ES-I3 (cell line): ENCODE measurements around the gene PDK4.

ENCODE experiments used
- H3K36me3 ChIP-seq: 2 replicates; pipeline ENCODE4 v1.6.1; 2013; ENCODE audit warnings: mild to moderate bottlenecking, low read length, control low read depth, moderate library complexity; ENCODE audit not compliant: insufficient read depth
- H3K4me1 ChIP-seq: 2 replicates; pipeline ENCODE4 v1.6.1; 2013; ENCODE audit warnings: mild to moderate bottlenecking, control low read depth, low read length; ENCODE audit not compliant: insufficient read depth
- H3K9ac ChIP-seq: 2 replicates; pipeline ENCODE4 v1.6.1; 2013; ENCODE audit warnings: low read depth, mild to moderate bottlenecking, low read length, moderate library complexity
- H3K9me3 ChIP-seq: 2 replicates; pipeline ENCODE4 v1.6.1; 2013; ENCODE audit warnings: mild to moderate bottlenecking, low read length, moderate library complexity; ENCODE audit not compliant: control insufficient read depth, insufficient read depth

Gene PDK4

GRCh38 chr7:95596198-95597063 is at the start of gene PDK4:
PDK4 (minus strand) TSS chr7:95596516; CDS start chr7:95596293, 223 bp downstream.
- Histone ChIP-seq H3K9me3 (no peaks in the 10 kb centered on the region), H3K4me1 (no peaks in the 10 kb centered on the region), H3K36me3 (no peaks in the 10 kb centered on the region), H3K9ac (peak within 1 kb of the TSS; percentile 87)

DNA sequence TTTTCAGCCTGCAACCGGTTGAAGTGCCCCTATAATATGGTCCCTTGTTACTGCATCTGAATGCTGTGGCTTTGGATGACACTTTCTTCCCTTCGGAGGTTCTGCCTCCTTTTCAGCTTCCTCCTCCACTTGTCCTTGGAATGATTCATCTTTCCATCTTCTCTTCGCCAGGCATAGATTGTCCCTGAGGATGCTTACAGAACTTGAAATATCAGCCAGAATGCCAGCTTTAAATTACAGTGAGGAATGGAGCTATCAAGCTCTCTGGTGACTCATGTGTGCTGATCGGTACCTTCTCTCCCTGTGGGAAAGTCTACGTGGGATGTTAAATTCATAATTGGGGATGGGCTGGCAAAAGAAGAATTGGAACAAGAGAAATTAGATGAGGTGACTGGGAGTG is 45.9 kb upstream of the PDK4 start:
- Histone ChIP-seq H3K9me3 (no peaks in the 10 kb centered on the region), H3K4me1 (no peaks in the 10 kb centered on the region), H3K9ac (no peak overlapping the region), H3K36me3 (no peaks in the 10 kb centered on the region)

GRCh38 chr7:95636140-95636940 is 40.0 kb upstream of the PDK4 start:
- Histone ChIP-seq H3K9ac (no peak overlapping the region), H3K4me1 (peaks cover 7% of the 10 kb centered on the region; the same call in 1 of the 2 replicates), H3K36me3 (no peaks in the 10 kb centered on the region), H3K9me3 (no peaks in the 10 kb centered on the region)

DNA sequence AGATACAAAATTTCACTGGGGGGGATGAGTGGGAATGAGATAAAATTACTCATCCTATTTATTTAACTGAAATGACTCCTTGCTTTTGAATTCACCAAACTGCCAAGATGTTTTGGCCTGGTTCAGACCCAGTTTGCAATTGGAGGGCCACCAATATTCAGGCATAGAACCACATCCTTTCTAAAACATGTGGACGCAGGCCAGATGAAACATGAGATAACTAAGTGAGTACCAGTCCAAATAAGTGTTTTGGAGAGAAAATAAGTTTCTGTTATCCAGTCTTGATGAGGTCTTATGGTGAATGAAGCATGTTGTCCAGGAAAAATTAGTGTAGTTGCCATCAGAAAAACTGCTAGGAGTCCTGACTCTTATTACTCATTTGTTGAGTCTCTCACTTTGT is 36.3 kb upstream of the PDK4 start:
- Histone ChIP-seq H3K9ac (no peak overlapping the region), H3K9me3 (no peaks in the 10 kb centered on the region), H3K4me1 (peaks cover 12% of the 10 kb centered on the region; the same call in 1 of the 2 replicates), H3K36me3 (no peaks in the 10 kb centered on the region)

DNA sequence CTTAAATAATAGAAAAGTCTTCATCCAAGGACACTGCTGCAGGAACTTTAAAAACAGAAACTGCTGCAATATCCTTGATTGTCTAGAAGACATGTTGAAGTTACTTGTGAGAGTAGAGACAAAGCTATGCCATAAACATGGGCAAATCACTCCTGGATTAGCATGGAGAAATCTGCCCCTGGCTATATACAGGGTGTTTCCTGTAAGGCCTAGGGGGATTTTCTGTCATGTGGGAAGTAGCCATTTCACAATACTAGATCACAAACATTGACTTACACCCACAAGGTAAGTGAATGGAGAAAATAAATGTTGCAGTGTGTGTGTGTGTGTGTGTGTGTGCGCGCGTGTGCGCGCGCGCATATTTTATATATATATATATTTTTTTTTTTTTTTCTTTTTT is 35.2 kb upstream of the PDK4 start:
- H3K9ac ChIP-seq = no peak overlapping the region
- H3K9me3 ChIP-seq = no peaks in the 10 kb centered on the region
- H3K4me1 ChIP-seq = peaks cover 10% of the 10 kb centered on the region; the same call in 1 of the 2 replicates
- no peaks in the 10 kb centered on the region for H3K36me3 ChIP-seq

- H3K4me1 ChIP-seq = peaks cover 5% of the 10 kb centered on the region; the same call in 1 of the 2 replicates
- no peaks in the 10 kb centered on the region for H3K36me3 ChIP-seq
- no peak overlapping the region for H3K9ac ChIP-seq
- H3K9me3 ChIP-seq = no peaks in the 10 kb centered on the region
These were observed 34.6 kb upstream of the PDK4 start for GRCh38 chr7:95630702-95631458.

GRCh38 chr7:95628831-95629439 is 32.6 kb upstream of the PDK4 start:
- Histone ChIP-seq H3K9ac (no peak overlapping the region), H3K4me1 (peaks cover 5% of the 10 kb centered on the region; the same call in 1 of the 2 replicates), H3K9me3 (no peaks in the 10 kb centered on the region), H3K36me3 (no peaks in the 10 kb centered on the region)

GRCh38 chr7:95623788-95624187 is 27.5 kb upstream of the PDK4 start:
- no peaks in the 10 kb centered on the region for H3K4me1 ChIP-seq
- H3K9ac ChIP-seq = no peak overlapping the region

DNA sequence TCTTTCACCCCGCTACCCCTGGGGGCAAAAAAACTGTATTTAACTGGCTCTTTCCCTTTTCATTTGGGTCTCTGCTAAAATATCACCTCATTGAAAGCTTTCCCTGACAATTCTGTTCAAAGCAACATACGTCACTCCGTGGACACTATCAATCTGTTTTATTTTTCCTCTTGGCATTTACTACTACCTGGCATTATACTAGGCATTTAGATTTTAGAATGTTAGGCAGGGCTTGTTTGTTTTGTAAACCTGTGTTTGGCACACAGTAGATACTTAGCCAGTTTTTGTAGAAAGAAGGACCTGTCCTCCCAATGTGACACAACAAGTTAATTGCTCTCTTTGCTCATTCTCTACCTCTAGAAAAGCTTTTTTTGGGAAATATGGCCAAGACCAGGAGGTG is 26.5 kb upstream of the PDK4 start:
- H3K9me3 ChIP-seq = no peaks in the 10 kb centered on the region
- no peak overlapping the region for H3K9ac ChIP-seq
- no peaks in the 10 kb centered on the region for H3K4me1 ChIP-seq
- no peaks in the 10 kb centered on the region for H3K36me3 ChIP-seq

More at GRCh38 chr7:95623788-95624187, 27.5 kb upstream of the PDK4 start:
- no peaks in the 10 kb centered on the region for H3K36me3 ChIP-seq
- no peaks in the 10 kb centered on the region for H3K9me3 ChIP-seq

DNA sequence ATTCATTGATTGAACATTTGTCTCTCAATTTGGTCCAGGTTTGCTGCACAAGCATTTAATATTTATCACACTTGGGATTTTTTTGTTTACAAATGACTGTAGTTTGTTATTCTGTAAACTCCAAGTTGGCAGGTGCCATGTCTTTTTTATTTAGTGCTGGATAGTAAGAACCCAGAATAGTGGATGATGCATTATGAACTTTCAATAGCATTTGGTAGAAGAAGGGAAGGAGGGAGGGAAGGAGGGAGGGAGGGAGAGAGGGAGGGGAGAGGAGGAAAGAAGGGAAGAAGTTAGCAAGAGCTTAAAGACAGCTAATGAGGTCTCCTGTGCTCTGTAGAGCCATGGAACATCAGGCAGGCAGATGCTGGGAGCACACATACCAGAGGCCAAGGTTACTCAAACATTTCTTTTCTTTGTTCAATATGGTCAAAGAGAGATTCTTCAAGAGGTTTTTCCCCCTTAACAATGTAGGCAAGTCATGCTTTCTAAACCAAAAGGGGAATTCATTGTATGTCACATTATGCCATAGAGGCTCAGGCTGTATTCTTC is 25.8 kb upstream of the PDK4 start:
- no peaks in the 10 kb centered on the region for H3K36me3 ChIP-seq
- H3K9me3 ChIP-seq = no peaks in the 10 kb centered on the region
- H3K9ac ChIP-seq = no peak overlapping the region
- no peaks in the 10 kb centered on the region for H3K4me1 ChIP-seq

DNA sequence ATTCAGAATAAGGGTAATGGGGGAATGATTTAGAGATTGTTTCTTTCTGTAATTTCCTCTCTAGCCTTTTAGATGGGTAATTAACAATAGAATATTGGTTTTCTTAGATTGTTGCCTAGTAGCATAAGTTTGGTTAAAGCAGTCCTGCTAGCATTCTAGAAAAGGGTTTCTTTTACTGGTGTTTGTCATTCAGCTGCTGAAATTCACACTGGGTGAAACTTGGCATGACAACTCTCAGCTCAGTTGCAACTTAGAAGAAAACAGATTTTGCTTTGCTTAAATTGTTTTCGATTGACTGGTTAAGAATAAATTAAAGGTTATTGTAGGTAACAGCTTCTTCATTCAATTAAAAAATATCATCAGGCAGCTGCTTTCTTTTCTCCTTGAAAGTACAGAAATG is 25.1 kb upstream of the PDK4 start:
- no peak overlapping the region for H3K9ac ChIP-seq
- no peaks in the 10 kb centered on the region for H3K9me3 ChIP-seq
- H3K4me1 ChIP-seq = no peaks in the 10 kb centered on the region
- H3K36me3 ChIP-seq = no peaks in the 10 kb centered on the region

DNA sequence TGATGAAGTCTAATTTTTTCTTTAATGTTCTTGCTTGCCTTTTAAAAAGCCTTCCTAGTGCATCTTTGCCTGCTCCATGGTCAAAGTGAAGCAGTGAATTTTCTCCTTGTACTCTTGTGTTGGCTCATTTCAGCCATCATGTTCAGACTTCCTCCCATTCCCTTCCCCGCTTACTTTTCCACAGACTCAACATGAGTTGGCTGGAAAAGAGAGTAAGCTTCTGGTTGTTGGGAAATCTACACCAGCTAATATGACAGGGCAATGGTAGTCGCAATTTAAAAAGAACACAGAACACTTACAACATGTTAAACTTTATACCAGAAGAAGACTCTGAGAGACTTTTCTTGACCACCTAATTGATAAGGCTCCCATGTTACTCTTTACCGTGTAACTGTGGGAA is 24.3 kb upstream of the PDK4 start:
- Histone ChIP-seq H3K9ac (no peak overlapping the region), H3K9me3 (no peaks in the 10 kb centered on the region), H3K36me3 (no peaks in the 10 kb centered on the region), H3K4me1 (no peaks in the 10 kb centered on the region)

DNA sequence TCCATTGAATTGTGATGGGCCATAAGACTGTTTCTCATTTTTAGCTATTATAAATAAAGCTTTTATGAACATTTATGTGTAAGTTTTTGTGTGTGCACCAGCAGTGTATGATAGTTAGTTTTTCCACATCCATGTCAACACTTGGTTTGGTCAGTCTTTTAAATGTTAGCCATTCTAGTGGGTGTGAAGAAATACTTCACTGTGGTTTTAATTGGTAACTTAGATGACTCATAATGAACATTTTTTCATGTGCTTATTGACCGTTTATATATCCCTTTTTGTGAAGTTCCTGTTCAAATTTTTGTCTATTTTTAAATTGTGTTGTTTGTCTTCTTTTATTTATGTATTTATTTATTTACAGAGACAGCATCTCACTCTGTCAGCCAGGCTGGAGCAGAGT is 23.6 kb upstream of the PDK4 start:
- H3K9me3 ChIP-seq = no peaks in the 10 kb centered on the region
- H3K36me3 ChIP-seq = no peaks in the 10 kb centered on the region
- no peaks in the 10 kb centered on the region for H3K4me1 ChIP-seq
- no peak overlapping the region for H3K9ac ChIP-seq

DNA sequence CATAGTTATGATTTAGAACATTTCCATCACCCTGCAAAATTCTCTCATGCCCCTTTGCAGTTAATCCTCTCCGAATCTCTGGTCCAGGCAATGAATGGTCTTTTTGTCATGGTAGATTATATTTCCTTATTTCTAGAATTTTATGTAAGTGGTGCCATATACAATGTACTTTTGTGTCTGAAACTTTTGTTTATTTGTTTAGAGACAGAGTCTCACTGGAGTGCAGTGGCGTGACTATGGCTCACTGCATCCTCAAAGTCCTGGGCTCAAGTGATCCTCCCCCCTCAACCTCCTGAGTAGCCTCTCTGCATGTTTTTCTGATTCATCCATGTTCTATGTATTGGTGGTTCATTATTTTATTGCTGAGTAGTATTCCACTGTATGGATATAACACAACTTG is 23.2 kb upstream of the PDK4 start:
- H3K9me3 ChIP-seq = 0 out of 2 replicates have a peak, but pooled peaks cover 1% of the 10 kb centered on the region
- no peak overlapping the region for H3K9ac ChIP-seq
- no peaks in the 10 kb centered on the region for H3K36me3 ChIP-seq
- H3K4me1 ChIP-seq = no peaks in the 10 kb centered on the region
